GM21576 (cell line): ENCODE measurements around the gene CSF2RB.

ENCODE experiments used
- ATAC-seq: cut with Tn5 transposase; IDR thresholded peaks from one replicate; pipeline ENCODE4 v1.9.1; 2021; ENCODE audit warnings: mild to moderate bottlenecking, moderate library complexity; ENCODE audit not compliant: unreplicated experiment

The CSF2RB gene

GRCh38 chr22:36934418-36935312, 21.2 kb downstream of the CSF2RB start:
- ATAC-seq = no peak

GRCh38 chr22:36935313-36935610, 21.8 kb downstream of the CSF2RB start:
- ATAC-seq = no peak

DNA sequence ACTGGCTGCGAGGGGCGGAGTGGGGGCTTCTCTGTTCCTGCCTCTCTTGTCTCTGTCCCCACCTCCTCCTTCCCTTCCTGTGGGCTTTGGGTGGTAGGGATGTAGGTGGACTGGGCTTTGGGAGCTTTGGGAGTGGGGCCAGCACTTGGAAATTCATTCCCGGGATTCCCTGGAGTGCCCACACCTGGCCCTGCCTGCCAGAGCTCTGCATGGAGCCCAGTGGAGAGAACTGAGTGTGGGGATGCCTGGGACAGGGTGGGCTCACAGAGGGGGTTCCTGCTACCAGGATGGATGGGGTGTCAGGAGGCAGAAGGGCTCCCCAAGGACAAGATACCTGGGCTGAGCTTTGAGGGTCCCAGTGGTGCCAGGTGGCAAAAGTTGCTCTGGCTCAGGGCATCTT, 22.3 kb downstream of the CSF2RB start:
- ATAC-seq = no peak

- no peak for ATAC-seq
Observed at GRCh38 chr22:36936362-36937116, 23.1 kb downstream of the CSF2RB start.

- ATAC-seq = no peak
Observed at GRCh38 chr22:36937319-36938027, 24.0 kb downstream of the CSF2RB start.

DNA sequence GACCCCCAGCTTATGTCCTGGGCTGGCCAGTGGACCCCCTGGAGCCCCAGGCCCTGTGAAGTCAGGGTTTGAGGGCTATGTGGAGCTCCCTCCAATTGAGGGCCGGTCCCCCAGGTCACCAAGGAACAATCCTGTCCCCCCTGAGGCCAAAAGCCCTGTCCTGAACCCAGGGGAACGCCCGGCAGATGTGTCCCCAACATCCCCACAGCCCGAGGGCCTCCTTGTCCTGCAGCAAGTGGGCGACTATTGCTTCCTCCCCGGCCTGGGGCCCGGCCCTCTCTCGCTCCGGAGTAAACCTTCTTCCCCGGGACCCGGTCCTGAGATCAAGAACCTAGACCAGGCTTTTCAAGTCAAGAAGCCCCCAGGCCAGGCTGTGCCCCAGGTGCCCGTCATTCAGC, 24.6 kb downstream of the CSF2RB start:
- ATAC-seq = no peak

- ATAC-seq = no peak
Observed at GRCh38 chr22:36938886-36939285, 25.5 kb downstream of the CSF2RB start.

GRCh38 chr22:36940676-36941075, 27.2 kb downstream of the CSF2RB start:
- ATAC-seq = no peak

DNA sequence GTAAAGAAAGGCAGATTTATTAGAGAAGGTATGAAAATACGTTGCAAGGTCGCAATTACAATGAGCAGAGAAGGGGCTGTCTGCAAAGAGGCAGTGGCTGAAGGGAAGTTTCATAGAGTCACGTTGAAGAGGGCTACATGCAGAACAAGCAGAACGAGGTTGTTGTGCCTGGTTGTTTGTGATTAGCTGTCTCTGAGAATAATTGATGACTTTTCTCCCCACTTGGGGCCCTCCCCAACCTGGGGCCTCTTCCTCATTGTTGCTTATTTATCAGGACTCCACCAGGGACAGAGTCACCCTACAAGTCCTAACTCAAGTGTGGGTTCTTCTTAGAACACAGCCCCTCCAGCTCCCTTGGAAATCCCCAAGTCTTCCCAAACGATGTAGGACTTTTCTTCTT, 29.1 kb downstream of the CSF2RB start:
- no peak for ATAC-seq

DNA sequence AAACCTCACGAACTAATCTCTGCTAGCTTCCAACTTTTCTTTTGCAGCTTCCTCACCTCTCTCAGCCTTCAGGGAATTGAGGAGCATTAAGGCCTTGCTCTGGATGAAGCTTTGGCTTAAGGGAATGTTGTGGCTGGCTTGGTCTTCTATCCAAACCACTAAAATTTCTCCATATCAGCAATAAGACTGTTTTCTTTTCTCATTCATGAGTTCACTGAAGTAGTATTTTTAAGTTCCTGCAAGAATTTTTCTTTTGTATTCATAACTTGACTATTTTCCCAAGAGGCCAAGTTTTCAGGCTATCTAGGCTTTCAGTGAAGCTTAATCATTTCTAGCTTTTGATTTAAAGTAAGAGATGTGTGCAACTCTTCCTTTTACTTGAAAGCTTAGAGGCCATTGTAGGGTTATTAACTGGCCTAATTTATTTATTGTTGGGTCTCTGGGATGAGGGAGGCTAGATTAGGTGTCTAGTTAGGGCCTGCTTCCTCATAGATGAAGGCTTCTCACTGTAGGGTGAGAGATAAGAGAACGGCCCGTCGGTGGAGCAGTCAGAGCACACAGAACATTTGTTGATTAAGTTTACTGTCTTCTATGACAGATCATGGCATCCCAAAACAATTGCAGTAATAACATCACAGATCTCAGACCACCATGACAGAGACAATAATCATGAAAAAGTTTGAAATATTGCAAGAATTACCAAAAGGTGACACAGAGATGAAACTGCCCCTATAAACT, 33.2 kb downstream of the CSF2RB start:
- ATAC-seq = no peak

- no peak for ATAC-seq
Observed at GRCh38 chr22:36948273-36949225, 35.1 kb downstream of the CSF2RB start.

DNA sequence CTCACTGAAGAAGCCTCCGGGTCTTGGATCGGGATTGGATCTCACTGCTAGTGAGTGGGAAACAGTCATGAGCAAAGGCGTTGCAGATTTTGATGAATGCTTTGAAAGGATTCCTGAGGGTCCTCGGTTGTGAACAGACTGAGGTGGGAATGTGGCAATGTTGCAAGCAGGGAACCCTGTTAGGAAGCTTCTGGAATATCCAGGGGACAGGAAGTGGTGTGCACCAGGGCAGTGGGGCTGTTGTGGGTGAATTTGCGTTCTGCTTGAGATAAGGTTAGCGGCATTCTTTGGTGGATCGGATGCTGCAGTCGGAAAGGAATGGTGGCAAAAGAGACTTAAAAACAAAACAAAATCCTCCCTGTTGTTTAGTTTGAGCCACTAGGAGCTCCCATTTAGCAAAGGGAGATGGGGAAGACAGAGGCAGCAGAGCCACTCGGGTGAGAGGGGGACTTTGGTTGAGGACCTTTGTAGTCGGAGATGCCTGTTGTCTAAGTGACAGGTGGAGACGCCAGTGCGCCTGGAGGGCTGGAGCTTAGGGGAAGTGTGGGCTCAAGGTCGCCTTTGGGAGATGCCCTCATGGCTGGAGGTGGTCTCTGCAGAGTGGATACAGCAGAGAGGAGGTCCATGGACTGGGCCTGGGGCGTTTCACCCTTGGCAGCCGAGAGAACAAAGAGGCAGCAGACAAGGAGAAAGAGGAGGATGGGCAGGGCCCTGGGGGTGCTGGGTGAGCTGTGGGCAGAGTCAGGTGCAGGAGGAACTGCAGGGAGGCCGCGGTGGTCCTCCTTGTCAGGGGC, 37.6 kb downstream of the CSF2RB start:
- no peak for ATAC-seq

DNA sequence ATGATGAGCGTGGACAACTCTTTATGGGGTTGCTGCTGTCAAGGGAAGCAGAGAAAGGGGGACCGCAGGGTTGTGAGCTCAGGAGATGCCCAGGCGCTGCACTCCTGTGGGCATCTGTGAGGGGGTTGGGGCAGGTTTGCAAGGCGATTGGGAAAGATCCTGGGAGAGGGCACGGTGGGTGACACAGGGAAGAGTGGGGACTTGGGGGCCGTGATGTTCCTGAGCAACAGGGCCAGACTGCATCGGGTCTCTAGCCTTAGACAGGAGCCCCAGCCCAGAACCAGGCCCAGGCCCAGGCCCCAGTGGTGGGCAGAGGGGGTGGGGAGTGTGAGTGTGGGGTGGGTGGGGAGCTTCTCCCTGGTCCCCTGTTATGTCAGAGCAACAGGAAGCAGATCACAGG, 38.3 kb downstream of the CSF2RB start:
- no peak for ATAC-seq

DNA sequence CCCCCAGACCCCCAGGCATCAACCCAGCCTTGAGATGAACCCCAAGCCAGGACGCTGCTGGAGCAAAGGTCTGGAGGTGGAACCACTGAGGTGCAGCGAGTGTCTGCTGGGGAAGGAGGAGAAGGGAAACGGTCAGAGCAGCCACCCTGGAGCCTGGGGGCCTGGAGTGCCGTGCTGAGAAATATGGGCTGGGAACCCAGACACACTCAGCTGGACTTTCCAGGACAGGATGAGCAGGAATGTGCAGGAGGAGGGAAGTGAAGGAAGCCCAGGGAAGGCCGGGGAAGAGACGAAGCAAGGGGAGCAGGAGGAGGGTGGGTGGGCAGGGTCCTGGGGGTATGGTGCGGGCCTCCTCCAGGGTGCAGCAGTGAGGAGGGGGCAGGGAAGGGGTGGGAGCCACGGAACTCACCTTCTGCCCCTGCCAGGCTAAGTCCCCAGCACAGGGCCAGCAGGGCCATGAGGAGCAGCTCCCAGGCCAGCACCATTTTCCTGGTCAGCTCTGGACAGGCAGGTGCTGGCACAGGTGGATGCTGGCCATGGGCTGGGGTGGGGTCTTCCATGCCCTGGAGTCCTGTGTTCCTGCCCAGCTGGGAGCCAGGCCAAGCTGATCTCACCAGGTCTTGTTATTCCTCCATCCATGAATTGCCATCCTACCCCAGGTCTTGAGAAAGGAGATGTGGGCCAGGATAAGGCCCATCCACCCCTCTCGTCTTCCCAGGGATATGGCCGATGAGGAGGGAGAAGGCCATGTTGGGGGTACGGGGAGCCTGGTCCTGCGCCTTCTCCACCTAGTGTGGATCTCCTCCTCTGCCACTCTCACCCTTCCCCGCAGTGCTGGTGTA, 40.0 kb downstream of the CSF2RB start:
- no peak for ATAC-seq

- no peak for ATAC-seq
Observed at GRCh38 chr22:36954251-36955014, 41.0 kb downstream of the CSF2RB start.

DNA sequence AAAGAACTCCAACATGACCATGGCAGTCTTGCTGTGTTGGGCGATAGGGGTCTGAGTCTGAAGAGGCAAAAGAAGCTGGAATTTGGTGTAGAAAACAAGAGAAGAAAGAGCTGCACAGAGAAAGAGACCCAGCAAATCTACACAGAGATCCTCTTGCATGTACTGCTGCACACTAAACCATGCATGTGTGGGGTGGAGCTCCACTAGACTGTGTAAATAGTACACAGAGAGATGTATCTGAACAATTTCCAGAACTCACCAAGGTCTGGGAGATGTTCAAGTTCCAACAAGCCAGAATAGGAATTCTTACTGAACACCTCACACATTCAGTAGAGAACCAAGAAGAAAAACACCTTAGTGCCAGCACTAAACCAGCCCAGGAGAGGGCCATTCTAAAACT, 42.3 kb downstream of the CSF2RB start:
- ATAC-seq = no peak

GRCh38 chr22:36958366-36958765, 44.9 kb downstream of the CSF2RB start:
- no peak for ATAC-seq
